GM11168 (cell line): Measurements from ENCODE around the gene RSPH4A.
"Not testable (repeated sequence)": the region's sequence is repeated elsewhere in the genome, so short reads cannot be mapped to it uniquely, and the experiment has no call there.

Source experiments
- in situ Hi-C: fragments of 300-500 bp; cut with MboI; formaldehyde crosslinking; loops from one replicate; pipeline ENCODE4 v1.12.0; 2022; ENCODE audit warnings: low sequenced_read_pairs; ENCODE audit not compliant: unreplicated experiment

RSPH4A gene

GRCh38 chr6:116615937-116616736, at the start of gene RSPH4A:
Gene RSPH4A (plus strand): TSS chr6:116616479. CDS start chr6:116616624, 145 bp downstream.
- in situ Hi-C loops = no loop called here

GRCh38 chr6:116568111-116568510, 48.2 kb upstream of the RSPH4A start:
- in situ Hi-C loops = no loop called here

- in situ Hi-C loops = no loop called here
Measured at GRCh38 chr6:116568821-116569755, 47.2 kb upstream of the RSPH4A start.

- in situ Hi-C loops = no loop called here
Measured at GRCh38 chr6:116570856-116571682, 45.2 kb upstream of the RSPH4A start, which contains the start of gene RWDD1. Gene RWDD1 (plus strand): TSS chr6:116571504. CDS start chr6:116571583, 79 bp downstream.

GRCh38 chr6:116571683-116572000, 44.6 kb upstream of the RSPH4A start:
- in situ Hi-C loops = no loop called here

GRCh38 chr6:116572162-116572561, 44.1 kb upstream of the RSPH4A start:
- in situ Hi-C loops = no loop called here

GRCh38 chr6:116575227-116575626, 41.1 kb upstream of the RSPH4A start:
- in situ Hi-C loops = no loop called here

GRCh38 chr6:116577486-116577885, 38.8 kb upstream of the RSPH4A start:
- in situ Hi-C loops = no loop called here

GRCh38 chr6:116578335-116578734, 37.9 kb upstream of the RSPH4A start:
- in situ Hi-C loops = no loop called here

- in situ Hi-C loops = no loop called here
Measured at GRCh38 chr6:116579143-116579542, 37.1 kb upstream of the RSPH4A start.

- in situ Hi-C loops = no loop called here
Measured at GRCh38 chr6:116580198-116580597, 36.1 kb upstream of the RSPH4A start.

GRCh38 chr6:116586276-116586675, 30.0 kb upstream of the RSPH4A start:
- in situ Hi-C loops = no loop called here

GRCh38 chr6:116586738-116587137, 29.5 kb upstream of the RSPH4A start:
- in situ Hi-C loops = no loop called here

- in situ Hi-C loops = no loop called here
Measured at GRCh38 chr6:116595247-116595646, 21.0 kb upstream of the RSPH4A start.

- in situ Hi-C loops = no loop called here
Measured at GRCh38 chr6:116596815-116597214, 19.5 kb upstream of the RSPH4A start.

- in situ Hi-C loops = not testable (repeated sequence)
Measured at GRCh38 chr6:116603916-116604315, 12.4 kb upstream of the RSPH4A start.

GRCh38 chr6:116604868-116605267, 11.4 kb upstream of the RSPH4A start:
- in situ Hi-C loops = not testable (repeated sequence)

- in situ Hi-C loops = no loop called here
Measured at GRCh38 chr6:116605935-116606334, 10.3 kb upstream of the RSPH4A start.

- in situ Hi-C loops = no loop called here
Measured at GRCh38 chr6:116611056-116611455, 5.2 kb upstream of the RSPH4A start.

- in situ Hi-C loops = no loop called here
Measured at GRCh38 chr6:116616737-116617053, 416 bp downstream of the RSPH4A start.
